Effector CD8-positive, alpha-beta T cell (primary cell): ENCODE results near the gene MYH11.
"Not testable (repeated sequence)": the region's sequence is repeated elsewhere in the genome, so short reads cannot be mapped to it uniquely, and the experiment has no call there.

Experiments
- DNase-seq: peaks from one replicate; lab custom pipeline; 2025; lab: John Stamatoyannopoulos, UW

Gene MYH11

GRCh38 chr16:15672127-15672513, 184.7 kb downstream of the MYH11 start:
- DNase-seq: not testable (repeated sequence)

GRCh38 chr16:15671530-15672117, 185.2 kb downstream of the MYH11 start:
- no peak for DNase-seq

GRCh38 chr16:15667091-15667742, 189.6 kb downstream of the MYH11 start:
- no peak for DNase-seq

- DNase-seq: no peak
Observed at GRCh38 chr16:15665107-15665506, 191.7 kb downstream of the MYH11 start.

GRCh38 chr16:15660203-15660601, 196.6 kb downstream of the MYH11 start:
- DNase-seq: no peak

GRCh38 chr16:15658556-15658955, 198.3 kb downstream of the MYH11 start:
- DNase-seq: no peak

- no peak for DNase-seq
Observed at GRCh38 chr16:15658149-15658548, 198.7 kb downstream of the MYH11 start.

GRCh38 chr16:15655561-15655960, 201.3 kb downstream of the MYH11 start:
- DNase-seq: not testable (repeated sequence)

- no peak for DNase-seq
Observed at GRCh38 chr16:15654591-15654990, 202.2 kb downstream of the MYH11 start.

- no peak for DNase-seq
Observed at GRCh38 chr16:15653227-15653626, 203.6 kb downstream of the MYH11 start.
